ENCODE results near the gene STOML1.

Gene STOML1

DNA sequence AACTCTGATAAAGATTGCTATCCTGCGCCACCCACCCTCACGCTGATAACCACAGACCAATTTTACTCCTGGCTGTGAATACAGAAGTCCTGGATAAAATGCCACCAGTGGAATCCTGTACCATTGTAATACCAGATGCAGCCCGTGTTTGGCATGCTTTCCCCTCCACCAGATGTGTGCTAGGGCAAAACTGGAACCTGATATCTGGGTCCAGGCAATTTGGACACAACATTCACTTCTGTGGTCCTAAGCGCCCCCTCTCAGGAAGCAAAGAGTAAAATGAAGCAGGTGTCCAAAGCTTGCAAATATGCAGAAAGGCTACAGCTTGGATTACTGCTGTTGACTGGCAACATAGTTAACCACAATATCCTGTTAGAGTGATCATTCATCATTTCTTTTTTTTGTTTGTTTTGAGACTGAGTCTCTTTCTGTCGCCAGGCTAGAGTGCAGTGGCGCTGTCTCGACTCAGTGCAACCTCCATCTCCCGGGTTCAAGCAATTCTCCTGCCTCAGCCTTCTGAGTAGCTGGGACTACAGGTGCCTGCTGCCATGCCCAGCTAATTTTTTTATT lies 33.0 kb downstream of the STOML1 start:
- no peak for DNase-seq

DNA sequence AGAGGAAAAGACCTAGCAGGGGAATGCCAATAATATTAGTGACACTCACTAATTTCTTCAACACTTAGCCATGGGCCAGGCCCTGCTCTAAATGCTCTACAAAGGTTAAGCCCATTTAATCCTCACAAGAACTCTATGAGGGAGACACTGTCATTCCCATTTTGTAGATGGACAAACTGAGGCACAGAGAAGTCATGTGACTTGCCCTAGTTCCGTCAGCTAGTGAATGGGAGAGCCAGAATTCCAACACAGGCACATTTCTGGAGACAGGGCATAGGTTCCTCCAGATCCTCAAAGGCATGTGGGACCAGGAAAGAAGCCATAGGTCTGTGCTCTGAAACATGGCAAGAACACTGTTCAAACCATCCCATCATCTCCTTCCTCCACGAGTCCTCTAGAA lies 34.3 kb downstream of the STOML1 start:
- DNase-seq = no peak

DNA sequence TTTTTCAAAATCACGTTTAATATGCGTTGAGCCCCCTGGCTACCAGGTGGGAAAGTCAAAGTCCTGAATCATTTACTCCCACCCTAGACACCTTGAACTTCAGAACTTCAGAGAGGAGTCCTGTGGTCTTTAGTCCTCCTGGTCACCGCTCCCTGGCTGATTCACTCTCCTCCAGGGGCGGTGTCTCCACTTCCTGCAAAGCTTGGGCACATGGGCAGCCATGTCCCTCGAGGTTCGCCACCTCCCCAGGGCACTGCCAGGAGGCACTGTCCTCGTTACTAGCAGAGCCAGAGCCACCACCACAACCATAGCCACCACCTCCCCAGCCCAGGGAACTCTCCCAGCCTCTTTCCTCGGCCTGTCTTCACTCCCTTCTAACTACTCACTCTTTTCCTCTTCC lies 34.8 kb downstream of the STOML1 start:
- no peak for DNase-seq

DNA sequence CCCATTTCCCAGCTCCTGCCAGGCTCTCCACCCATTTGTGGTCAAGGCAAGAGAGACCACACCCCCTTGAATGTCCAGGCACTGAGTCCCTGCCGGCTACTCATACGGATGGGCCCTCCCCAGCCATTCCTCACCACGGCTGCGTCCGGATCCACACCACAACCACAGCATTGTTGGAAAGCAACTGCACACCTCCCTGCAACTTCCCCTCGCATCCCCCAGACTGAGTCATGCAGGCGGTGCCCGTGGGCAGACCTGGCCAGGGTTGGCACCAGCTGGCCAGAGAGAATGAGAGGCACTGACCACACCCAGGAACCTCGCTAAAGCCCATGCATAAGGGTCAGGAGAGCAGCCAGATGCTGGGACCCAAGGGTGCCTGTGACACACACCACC lies 35.4 kb downstream of the STOML1 start:
- peak; percentile 71 for DNase-seq

DNA sequence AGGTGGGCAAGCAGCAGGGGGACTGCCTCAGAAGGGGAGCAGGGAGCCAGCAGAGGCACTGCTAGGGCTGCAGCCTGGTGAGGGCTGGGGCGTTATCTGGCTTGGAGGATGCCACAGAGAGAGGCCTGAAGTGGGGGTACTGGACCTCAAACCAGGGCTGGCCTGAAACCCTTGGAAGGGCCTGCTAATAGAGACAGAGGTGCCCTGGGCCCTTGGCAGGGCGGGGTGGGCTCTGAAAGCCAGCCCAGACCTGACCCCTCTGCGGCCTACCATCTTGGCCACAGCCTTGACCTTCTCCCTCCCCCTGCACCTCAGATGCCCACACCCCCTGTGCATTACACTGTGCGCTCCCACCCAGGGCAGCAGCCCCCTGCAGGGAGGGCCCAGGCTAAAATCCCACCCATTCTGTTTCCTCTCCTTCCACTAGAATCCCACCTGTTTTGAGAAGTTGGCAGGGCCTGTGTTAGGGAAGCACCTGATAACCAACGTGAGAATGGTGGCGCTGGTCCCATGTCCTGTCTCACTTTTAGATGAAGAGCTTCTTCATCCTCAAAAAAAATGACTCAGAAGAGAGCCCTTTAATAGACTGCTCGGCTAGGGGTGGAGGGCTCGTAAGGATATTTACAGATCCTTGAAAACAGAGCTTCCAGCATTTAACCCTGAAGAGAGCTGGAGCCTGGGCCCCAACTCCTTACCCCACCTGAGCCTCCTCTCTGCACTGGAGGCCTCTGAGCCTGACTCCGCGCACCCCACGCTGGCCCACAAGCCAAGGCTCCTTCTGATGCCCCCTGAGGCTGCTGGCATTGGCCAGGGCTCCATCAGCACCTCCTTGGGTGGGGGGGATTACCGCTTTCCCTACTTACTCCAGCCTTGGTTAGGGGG lies 36.0 kb downstream of the STOML1 start:
- DNase-seq = no peak

DNA sequence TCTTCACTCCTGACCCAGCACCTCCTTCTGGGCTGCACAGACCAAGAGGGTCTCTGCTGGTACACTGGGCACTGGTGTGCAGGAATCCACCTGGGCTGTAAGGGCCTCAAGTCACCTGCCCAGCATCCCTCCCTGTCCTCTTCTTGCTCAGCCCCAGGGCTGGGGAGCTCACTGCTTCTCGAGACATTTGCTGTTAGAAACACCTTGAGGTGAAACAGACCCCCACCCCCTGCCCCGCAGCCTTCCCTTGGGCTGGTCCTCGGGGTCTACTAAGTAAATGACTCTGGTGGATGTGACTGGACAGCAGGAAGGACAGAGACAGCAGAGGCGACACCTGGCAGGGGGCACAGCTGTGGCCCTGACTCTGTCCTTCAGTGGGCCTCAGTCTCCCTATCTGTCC lies 36.8 kb downstream of the STOML1 start:
- no peak for DNase-seq

DNA sequence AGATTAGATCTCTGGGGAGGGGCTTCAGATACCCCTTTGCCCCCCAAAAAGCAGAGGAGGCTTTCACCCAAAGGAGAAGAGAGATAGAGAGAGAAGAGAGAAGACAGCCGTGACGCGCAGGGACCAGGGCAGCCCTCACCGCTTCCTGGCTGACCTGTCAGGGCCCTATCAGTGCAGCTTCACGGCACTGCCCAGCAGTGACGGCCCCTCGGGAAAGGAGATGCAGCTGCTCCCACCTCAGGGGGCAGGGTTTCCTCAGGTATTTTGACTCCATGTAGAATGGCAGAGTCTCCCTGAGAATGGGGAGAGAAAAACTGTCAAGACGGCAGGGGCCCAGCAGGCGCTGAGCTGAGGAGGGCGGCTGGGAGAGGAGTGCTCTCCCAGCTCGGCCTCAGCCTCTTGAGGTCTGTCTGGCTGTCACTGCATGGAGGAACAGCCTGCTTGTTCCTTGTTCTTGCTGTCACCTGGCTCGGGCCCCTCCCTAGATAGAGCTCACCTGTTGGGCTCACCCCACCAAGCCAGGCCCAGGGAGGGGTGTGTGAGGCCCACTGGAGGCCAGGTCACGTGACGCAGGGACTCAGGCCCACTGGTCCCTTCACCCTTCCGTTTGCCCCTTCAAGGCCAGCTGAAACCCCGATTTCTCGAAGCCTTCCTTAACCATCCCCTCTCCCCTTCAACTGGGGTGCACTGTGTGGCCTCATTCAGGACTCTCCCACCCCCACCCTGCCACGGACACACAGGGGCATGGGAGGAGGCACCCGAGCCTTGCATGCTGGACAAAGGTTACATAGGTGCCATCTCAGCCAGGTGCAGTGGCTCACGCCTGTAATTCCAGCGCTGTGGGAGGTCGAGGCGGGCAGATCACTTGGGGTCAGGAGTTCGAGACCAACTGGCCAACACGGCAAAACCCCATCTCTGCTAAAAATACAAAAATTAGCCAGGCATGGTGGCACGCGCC lies 37.6 kb downstream of the STOML1 start:
- DNase-seq = no peak

DNA sequence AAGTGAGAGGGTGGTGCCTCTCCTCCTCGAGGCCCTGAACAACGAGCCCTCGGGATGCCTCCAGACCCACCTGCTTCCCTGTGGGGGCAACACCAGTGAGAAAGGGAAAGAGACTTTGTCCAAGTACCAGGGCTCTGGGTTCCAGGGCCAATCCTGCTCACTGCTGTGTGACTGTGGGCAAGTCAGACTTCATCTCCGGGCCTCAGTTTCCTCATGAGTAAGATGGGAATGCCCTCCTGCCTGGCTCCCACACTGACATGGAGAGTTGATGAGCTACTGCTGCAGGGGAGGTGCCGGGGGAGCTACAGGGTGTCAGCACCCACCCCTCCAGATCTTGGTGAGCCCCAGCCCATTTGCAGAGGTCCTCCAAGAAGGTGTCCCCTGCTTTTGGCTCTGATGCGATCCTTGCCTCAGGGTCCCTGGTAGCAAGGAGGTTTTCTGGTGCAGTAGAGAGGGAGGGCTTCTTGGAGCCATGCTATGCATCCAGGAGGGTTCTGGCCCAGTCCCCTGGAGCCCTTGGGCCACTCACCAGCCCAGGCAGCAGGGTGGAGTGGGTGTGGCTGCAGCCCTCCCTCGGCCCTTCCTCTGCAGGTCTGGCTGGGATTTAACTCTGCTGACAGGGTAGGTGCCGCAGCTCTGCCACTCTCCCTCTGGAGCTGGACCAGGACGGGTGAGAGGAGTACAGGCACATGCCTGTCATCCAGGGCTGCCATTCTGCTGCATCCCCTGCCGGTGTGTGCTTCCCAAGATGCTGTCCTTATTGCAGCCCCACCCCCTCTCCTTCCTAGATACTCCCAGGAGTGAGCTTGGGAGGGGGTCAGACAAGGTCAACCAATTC lies 39.0 kb downstream of the STOML1 start:
- DNase-seq = no peak

DNA sequence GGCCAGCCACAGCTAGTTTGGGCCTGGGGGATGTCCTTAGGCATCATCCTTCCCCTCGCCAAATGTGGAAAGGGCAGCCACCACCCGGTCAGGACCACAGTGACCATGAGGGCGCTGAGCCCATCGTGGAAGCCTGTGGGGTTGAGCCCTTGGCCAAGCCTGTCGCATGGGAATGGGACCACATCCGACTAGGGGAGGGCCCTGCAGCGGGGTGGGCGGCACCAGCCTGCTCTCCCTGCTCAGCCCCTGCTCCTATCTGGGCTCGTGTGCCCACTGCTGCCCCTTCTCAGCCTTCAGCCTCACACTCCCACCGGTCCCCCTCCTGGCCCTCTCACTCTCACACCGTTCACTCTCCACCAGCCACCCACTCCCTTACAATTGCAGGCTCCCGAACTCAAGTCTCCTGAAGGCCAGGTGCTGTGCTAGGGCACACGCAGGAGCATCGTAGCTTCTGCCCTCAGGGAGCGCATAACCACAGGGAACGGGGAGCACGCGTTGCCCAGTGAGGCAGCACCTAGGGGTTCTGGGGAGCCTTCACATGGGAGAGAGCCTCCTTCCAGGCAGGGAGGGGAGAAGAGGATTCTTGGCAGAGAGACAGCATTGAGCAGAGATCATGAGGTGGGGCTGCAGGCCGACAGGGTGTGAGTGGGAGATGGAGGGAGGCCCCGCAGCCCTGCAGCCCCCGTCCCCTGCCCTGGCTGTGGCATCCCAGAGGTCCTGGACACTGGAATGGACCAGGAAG lies 39.8 kb downstream of the STOML1 start:
- DNase-seq = peak; percentile 77

DNA sequence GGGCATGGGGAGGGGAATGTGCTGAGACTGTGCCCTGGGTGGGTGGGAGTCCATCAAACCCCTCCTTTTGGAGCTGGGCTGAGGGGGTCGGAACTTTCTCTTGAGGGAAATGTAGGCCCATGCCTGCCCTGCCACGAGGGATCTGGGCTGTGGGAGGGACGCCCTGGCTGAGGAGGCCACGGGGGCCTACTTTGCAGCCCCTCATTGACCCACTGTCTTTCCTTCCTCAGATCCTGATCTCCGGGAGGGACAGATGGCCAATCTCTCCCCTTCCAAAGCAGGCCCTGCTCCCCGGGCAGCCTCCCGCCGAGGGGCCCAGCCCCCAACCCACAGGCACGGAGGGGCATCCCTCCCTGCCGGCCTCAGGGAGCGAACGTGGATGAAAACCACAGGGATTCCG lies 40.5 kb downstream of the STOML1 start:
- DNase-seq = peak; percentile 61

DNA sequence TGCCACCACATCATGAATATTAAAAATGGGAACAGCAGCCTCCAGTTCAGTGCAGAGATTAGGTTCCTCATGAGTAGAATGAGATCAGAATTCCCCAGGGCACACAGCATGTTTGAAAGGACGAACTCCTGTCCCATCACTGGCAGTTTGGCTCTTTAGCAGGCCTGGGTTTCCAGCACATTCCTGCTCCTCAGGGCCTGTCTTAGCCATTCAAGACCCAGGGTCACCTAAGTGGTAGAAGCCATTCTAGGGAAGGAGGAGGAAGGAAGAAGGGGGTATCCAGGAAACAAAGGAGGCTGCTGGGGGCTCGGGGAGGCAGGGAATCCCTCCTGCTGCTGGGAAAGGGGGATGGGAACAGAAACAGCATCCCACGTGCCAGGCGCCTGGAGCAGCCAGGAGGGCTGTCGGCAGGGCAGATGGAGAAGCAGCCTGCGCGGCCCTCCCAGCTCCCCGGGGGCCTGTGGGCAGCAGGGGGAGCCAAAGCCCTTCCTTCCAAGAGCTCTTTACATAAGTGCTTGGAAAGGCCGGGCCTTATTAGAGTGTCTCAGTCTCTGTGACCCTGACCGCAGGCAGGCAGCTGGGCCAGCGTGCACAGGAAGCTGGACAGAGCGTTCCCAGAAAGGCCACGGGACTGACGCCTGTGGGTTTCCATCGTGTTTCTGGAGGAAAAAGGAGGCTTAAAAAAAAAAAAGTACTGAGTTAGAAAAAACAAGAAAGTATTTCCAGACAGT lies 41.1 kb downstream of the STOML1 start:
- peak; percentile 95 for DNase-seq

DNA sequence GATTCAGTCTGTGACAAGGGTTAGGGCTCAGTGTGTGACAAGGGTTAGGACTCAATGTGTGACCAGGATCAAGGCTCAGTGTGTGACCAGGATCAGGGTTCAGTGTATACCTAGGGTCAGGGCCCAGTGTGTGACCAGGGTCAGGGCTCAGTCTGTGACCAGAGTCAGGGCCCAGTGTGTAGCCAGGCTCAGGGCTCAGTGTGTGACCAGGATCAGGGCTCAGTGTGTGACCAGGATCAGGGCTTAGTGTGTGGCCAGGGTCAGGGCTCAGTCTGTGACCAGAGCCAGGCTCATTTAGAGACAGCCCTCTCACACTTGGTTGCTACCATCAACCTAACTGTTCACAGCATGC lies 41.6 kb downstream of the STOML1 start:
- DNase-seq = no peak

DNA sequence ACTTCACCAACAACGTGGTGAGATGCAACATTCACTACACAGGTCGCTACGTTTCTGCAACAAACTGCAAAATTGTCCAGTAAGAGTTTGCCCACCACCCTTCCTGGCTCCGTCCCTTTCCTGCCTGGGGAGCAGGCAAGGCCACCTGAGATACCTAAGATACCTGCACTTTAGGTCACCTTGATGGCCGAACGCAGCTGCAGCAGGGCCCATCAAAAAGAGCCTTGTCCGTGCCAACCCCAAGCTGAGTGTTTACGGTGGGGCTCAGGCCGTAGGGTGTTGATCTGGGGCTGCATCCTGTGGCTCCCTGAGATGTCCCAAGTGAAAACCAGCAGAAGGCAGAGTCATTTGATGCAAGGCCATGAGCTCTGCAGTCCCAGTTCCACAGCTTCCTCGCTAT lies 42.6 kb downstream of the STOML1 start:
- no peak for DNase-seq

DNA sequence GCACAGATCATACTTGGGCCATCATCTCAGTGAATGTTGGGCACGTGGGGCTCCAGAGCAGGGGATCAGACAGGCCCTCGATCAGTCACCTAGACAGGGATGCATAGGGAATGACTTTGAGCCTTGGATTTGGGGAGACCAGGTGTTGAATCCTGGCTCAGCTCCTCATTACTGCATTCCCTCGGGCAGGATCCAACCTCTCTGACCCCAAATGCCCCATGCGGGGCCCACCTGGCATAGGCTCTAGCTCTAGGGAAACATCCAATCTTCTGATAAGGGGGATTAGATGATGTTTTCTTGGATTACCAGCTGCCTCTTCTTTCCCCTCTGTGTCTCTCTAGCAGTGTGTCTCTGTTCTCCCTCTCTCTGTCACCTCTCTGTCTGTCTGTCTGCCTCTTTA lies 43.1 kb downstream of the STOML1 start:
- DNase-seq = no peak

DNA sequence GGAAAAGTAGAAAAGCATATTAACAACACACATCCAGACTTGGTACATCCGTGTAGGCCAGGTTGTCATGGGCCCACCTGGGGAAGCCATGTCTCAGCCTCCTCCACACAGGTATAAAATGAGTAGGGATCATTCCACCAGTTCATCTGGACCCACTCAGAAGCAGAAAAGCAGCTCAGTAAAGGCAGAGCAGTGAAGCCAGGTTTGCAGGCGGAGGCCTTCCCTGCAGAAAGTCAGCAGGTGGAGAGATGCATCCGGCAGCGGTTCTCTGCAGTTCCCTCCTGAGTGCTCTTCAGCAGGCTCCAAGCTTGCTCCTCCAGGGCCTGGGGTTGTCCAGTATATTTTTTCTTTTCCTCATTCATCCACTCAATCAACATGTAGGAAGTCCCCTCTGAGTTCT lies 43.7 kb downstream of the STOML1 start:
- DNase-seq = no peak

DNA sequence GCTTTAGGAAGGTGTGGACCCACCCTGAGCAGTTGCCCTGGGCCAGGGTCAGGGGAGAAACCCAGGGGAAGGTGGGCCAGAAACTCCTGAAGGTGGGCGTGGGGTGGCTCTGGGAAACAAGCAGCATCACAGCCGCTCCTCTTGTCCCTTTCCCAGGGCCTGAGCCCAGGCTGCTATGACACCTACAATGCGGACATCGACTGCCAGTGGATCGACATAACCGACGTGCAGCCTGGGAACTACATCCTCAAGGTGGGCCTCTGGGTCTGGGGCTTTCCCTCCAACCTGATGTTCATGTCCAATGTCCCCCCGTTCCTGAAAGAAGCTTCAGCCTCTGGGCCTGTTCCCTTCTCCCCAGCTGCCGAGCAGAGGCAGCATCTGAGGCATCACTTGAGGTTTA lies 44.4 kb downstream of the STOML1 start:
- no peak for DNase-seq

DNA sequence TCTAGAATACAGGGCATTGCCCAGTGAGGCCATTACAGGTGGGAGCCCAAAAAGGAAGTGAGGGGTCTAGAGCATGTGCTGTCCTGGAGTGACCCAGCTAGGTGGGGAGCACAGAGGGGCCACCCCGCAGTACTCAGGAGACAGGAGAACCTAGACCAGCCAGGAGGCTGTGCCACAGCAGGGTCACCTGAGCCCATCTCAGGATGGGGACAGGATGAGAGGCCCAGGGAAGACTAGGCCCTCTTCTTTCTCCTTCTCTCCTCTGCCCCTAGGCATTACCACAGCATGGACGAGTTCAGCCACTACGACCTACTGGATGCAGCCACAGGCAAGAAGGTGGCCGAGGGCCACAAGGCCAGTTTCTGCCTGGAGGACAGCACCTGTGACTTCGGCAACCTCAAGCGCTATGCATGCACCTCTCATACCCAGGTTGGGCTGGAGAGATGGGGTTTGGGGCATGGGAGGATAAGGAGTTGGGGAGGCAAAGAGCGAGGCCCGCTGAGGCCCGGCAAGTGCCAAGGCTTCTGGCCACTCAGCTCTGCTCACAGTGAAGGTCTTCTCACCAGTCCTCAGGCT lies 45.2 kb downstream of the STOML1 start:
- no peak for DNase-seq

DNA sequence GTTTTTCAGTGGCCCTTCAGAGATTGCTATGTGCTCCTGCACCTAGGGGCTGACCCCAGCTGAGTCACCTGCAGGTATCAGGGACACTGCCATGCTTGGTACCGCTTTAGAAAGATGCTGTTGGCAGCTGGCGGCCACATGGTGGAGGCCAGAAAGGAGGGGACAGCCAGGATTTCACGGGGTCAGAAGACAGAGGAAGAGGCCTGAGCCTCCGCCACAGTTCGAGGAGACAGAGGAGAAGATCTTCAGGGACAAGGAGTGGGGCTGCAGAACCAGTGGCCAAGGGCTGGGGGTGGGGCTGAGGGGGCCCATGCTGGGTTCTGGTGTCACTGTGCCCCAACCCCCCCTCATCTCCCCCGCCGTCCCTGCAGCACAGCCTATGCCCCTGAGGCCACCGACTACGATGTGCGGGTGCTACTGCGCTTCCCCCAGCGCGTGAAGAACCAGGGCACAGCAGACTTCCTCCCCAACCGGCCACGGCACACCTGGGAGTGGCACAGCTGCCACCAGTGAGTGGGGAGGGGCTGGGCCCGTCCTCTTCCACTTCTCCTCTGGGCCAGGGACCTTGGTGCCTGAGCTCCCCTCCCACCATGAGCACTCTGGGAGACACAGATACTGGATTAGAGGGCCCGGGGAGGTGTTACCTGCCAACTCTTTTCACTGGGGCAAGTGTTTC lies 45.9 kb downstream of the STOML1 start:
- DNase-seq = no peak

DNA sequence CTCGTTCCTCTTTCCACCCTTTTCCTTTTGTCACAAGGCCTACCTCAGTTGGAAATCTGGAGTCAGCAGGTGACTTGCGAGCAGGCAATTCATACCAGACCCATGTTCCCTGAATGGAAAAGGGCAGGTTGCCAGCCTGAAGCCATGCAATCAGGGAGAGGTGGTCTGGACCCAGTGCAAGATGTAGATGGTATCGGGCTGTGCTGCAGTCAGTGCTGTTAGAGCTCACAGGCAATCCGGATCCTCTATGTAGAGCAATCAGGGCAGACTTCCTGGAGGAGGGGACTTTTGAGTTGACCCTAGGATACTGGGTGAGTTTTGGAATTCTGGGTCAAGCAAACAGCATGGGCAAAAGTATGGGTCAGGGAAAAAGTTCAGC lies 47.0 kb downstream of the STOML1 start:
- no peak for DNase-seq

All from femur (tissue), 1 donor.